ENCODE measurements around the gene NGF. TPM values are rescaled to one million over a fixed set of nuclear protein-coding genes. Genes with fewer than 3 reads are reported as not detected.

Gene NGF
- total RNA-seq, 1 donor from 2014 or later = 12.9 TPM

DNA sequence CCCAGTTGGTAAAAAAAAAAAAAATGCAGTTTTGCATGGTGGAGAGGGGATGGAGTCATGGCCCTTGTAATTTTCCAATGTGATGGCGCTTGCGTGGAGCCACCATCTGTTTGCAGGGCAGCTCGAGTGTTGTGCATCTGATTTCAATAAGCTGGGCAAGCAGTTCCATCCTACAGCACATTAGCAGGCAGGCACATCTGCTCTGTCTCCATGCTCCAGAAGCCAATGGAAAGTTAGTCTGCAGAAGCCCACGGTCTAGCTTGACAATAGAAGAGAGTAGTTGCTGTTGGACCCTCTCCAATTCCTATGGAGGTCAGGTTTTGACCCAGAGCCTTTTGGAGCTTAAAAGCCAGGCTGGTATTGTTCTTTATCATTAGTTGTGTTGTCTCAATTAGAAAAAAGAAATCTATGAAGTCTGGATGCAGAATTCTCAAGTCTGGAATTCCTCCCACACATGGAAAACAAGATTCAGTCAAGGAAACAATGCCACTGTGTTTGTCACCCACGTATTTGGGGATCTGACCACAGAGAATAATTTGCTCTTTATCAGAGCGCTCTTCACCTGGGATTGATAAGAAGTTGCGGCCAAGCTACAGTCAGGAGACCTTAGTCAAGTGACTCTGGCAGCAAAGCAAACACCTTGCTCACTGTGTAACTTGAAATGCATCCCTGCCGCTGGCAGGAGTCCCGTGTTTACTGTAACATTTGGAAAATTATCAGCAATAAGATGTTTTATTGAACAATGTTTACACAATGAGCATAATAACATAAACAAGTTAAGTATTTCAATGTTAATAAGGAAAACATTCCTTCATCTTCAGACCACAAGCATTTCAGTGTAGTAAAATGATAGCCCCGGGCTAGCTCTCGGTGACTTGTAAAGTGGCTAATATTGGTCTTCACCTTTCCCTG is 20.7 kb downstream of the NGF start:
- Histone ChIP-seq H3K79me2 (ENCODE audit: insufficient read depth, low read length) (peaks cover 23% of the 10 kb centered on the region), H2AFZ (ENCODE audit: low read depth, low read length) (no peak overlapping the region), H3K4me1 (ENCODE audit: insufficient read depth, low read length) (peaks cover 23% of the 10 kb centered on the region), H3K27ac (ENCODE audit: low read depth, low read length) (no peak overlapping the region), H3K4me3 (ENCODE audit: insufficient read depth, low read depth, low read length) (no peak overlapping the region), H3K36me3 (ENCODE audit: insufficient read depth, low read length) (no peaks in the 10 kb centered on the region), H3K4me2 (ENCODE audit: low read length) (no peak overlapping the region), H3K27me3 (ENCODE audit: insufficient read depth, low read length) (no peaks in the 10 kb centered on the region), H4K20me1 (ENCODE audit: insufficient read depth, low read length) (no peaks in the 10 kb centered on the region), H3K9me3 (ENCODE audit: insufficient read depth, low read depth, low read length) (no peaks in the 10 kb centered on the region), H3K9ac (ENCODE audit: low read length) (no peak overlapping the region)
- Mint-ChIP-seq H3K9me3 (ENCODE audit: unreplicated experiment) (no peaks in the 10 kb centered on the region), H3K4me1 (ENCODE audit: low read depth, unreplicated experiment) (peaks cover 56% of the 10 kb centered on the region), H3K36me3 (ENCODE audit: low read depth, unreplicated experiment) (no peaks in the 10 kb centered on the region), H3K4me3 (ENCODE audit: unreplicated experiment) (no peak overlapping the region), H3K27me3 (ENCODE audit: low read depth, unreplicated experiment) (no peaks in the 10 kb centered on the region), H3K27ac (ENCODE audit: unreplicated experiment) (peak overlapping the region; percentile 21)
- TF ChIP-seq EZH2 (IDR thresholded peaks at IDR 0.05; ENCODE audit: insufficient read depth, low read length) = no peak
- TF ChIP-seq, protein P1, sequence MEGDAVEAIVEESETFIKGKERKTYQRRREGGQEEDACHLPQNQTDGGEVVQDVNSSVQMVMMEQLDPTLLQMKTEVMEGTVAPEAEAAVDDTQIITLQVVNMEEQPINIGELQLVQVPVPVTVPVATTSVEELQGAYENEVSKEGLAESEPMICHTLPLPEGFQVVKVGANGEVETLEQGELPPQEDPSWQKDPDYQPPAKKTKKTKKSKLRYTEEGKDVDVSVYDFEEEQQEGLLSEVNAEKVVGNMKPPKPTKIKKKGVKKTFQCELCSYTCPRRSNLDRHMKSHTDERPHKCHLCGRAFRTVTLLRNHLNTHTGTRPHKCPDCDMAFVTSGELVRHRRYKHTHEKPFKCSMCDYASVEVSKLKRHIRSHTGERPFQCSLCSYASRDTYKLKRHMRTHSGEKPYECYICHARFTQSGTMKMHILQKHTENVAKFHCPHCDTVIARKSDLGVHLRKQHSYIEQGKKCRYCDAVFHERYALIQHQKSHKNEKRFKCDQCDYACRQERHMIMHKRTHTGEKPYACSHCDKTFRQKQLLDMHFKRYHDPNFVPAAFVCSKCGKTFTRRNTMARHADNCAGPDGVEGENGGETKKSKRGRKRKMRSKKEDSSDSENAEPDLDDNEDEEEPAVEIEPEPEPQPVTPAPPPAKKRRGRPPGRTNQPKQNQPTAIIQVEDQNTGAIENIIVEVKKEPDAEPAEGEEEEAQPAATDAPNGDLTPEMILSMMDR (IDR thresholded peaks at IDR 0.05; ENCODE audit: insufficient read depth, low read depth, low read length) = no peak
- DNase-seq (ENCODE audit: low read depth) (no peak), FAIRE-seq (no peak)

DNA sequence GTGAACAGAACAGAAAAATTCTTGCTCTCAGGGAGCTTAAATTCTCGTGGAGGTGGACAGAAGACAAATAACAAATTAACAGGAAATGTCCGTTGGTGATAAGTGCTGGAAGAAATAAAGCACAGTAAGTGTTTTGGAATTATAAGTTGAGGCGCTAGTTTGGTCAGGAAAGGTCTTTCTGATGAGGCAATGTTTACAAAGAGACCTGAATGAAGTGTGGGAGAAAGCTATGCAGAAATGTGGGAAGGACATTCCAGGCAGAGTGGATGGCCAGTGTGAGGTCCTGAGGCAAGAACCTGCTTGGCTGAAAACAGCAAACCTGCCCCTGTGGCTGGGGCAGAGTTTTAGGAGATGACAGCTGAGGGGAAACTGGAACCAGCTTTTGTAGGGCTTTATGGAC is 23.3 kb downstream of the NGF start:
- Mint-ChIP-seq H3K36me3 (ENCODE audit: low read depth, unreplicated experiment) (no peaks in the 10 kb centered on the region), H3K4me3 (ENCODE audit: unreplicated experiment) (no peak overlapping the region), H3K27ac (ENCODE audit: unreplicated experiment) (peak overlapping the region; percentile 92), H3K27me3 (ENCODE audit: low read depth, unreplicated experiment) (no peaks in the 10 kb centered on the region), H3K4me1 (ENCODE audit: low read depth, unreplicated experiment) (peaks cover 54% of the 10 kb centered on the region), H3K9me3 (ENCODE audit: unreplicated experiment) (peaks cover 3% of the 10 kb centered on the region)
- Histone ChIP-seq H3K9ac (ENCODE audit: low read length) (peak overlapping the region; percentile 13), H3K4me1 (ENCODE audit: insufficient read depth, low read length) (peaks cover 14% of the 10 kb centered on the region), H3K79me2 (ENCODE audit: insufficient read depth, low read length) (peaks cover 10% of the 10 kb centered on the region), H2AFZ (ENCODE audit: low read depth, low read length) (no peak overlapping the region), H3K4me2 (ENCODE audit: low read length) (peak overlapping the region; percentile 38), H3K27ac (ENCODE audit: low read depth, low read length) (peak overlapping the region; percentile 37), H3K27me3 (ENCODE audit: insufficient read depth, low read length) (no peaks in the 10 kb centered on the region), H3K9me3 (ENCODE audit: insufficient read depth, low read depth, low read length) (no peaks in the 10 kb centered on the region), H3K36me3 (ENCODE audit: insufficient read depth, low read length) (no peaks in the 10 kb centered on the region), H4K20me1 (ENCODE audit: insufficient read depth, low read length) (no peaks in the 10 kb centered on the region), H3K4me3 (ENCODE audit: insufficient read depth, low read depth, low read length) (no peak overlapping the region)
- peak; percentile 96 for FAIRE-seq
- TF ChIP-seq, protein P1 (IDR thresholded peaks at IDR 0.05; ENCODE audit: insufficient read depth, low read depth, low read length) = no peak
- no peak for TF ChIP-seq EZH2 (IDR thresholded peaks at IDR 0.05; ENCODE audit: insufficient read depth, low read length)
- peak; percentile 98 for DNase-seq (ENCODE audit: low read depth)

DNA sequence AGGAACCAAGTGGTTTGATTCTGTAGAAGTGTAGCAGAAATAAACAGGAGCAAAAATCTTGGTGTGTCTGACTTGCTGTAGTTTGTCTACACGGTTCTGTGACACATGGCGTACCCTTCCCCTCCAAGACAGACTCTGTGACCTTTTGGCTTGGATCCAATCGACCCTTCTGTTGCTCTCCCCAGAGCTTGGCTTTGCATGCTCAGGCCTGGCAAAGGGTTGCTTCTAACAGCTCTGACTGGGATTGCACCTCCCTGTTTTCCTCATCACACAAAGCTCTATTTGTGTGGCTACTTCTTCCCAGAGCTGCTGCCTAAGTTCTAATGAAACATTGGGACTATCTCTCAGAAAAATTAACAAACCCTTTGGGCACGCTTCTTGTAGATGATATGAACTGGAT is 24.0 kb downstream of the NGF start:
- H3K4me3 Mint-ChIP-seq (ENCODE audit: unreplicated experiment) = no peak overlapping the region
- no peak for FAIRE-seq
- H3K36me3 Mint-ChIP-seq (ENCODE audit: low read depth, unreplicated experiment) = no peaks in the 10 kb centered on the region
- H3K79me2 ChIP-seq (ENCODE audit: insufficient read depth, low read length) = peaks cover 5% of the 10 kb centered on the region
- no peaks in the 10 kb centered on the region for H3K27me3 Mint-ChIP-seq (ENCODE audit: low read depth, unreplicated experiment)
- H2AFZ ChIP-seq (ENCODE audit: low read depth, low read length) = no peak overlapping the region
- TF ChIP-seq, protein P1 (IDR thresholded peaks at IDR 0.05; ENCODE audit: insufficient read depth, low read depth, low read length) = no peak
- no peak for TF ChIP-seq EZH2 (IDR thresholded peaks at IDR 0.05; ENCODE audit: insufficient read depth, low read length)
- peaks cover 3% of the 10 kb centered on the region for H3K9me3 Mint-ChIP-seq (ENCODE audit: unreplicated experiment)
- peak overlapping the region; percentile 92 for H3K27ac Mint-ChIP-seq (ENCODE audit: unreplicated experiment)
- no peaks in the 10 kb centered on the region for H3K36me3 ChIP-seq (ENCODE audit: insufficient read depth, low read length)
- peaks cover 14% of the 10 kb centered on the region for H3K4me1 ChIP-seq (ENCODE audit: insufficient read depth, low read length)
- H3K27ac ChIP-seq (ENCODE audit: low read depth, low read length) = peak overlapping the region; percentile 22
- H3K9me3 ChIP-seq (ENCODE audit: insufficient read depth, low read depth, low read length) = no peaks in the 10 kb centered on the region
- DNase-seq (ENCODE audit: low read depth) = no peak
- peaks cover 53% of the 10 kb centered on the region for H3K4me1 Mint-ChIP-seq (ENCODE audit: low read depth, unreplicated experiment)
- H3K4me2 ChIP-seq (ENCODE audit: low read length) = peak overlapping the region; percentile 38
- no peaks in the 10 kb centered on the region for H4K20me1 ChIP-seq (ENCODE audit: insufficient read depth, low read length)
- H3K4me3 ChIP-seq (ENCODE audit: insufficient read depth, low read depth, low read length) = no peak overlapping the region
- H3K27me3 ChIP-seq (ENCODE audit: insufficient read depth, low read length) = no peaks in the 10 kb centered on the region
- H3K9ac ChIP-seq (ENCODE audit: low read length) = no peak overlapping the region
